ENCODE measurements around the gene CCDC141.

- TF ChIP-seq, protein P1, sequence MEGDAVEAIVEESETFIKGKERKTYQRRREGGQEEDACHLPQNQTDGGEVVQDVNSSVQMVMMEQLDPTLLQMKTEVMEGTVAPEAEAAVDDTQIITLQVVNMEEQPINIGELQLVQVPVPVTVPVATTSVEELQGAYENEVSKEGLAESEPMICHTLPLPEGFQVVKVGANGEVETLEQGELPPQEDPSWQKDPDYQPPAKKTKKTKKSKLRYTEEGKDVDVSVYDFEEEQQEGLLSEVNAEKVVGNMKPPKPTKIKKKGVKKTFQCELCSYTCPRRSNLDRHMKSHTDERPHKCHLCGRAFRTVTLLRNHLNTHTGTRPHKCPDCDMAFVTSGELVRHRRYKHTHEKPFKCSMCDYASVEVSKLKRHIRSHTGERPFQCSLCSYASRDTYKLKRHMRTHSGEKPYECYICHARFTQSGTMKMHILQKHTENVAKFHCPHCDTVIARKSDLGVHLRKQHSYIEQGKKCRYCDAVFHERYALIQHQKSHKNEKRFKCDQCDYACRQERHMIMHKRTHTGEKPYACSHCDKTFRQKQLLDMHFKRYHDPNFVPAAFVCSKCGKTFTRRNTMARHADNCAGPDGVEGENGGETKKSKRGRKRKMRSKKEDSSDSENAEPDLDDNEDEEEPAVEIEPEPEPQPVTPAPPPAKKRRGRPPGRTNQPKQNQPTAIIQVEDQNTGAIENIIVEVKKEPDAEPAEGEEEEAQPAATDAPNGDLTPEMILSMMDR (IDR thresholded peaks at IDR 0.05) = no peak
- no peak for TF ChIP-seq POLR2A (IDR thresholded peaks at IDR 0.05)
Observed at GRCh38 chr2:178848335-178848734, 201.6 kb downstream of the CCDC141 start.
